WTC11 (cell line): Measurements from ENCODE around the gene PIGX. TPM values are rescaled to one million over a fixed set of nuclear protein-coding genes. Genes with fewer than 3 reads are reported as not detected.

ENCODE experiments used
- ATAC-seq: fragments of 200-7000 bp; cut with Tn5 transposase; 2 replicates; pipeline ENCODE4 v1.10.0; 2021; ENCODE audit warnings: mild to moderate bottlenecking, moderate library complexity
- CTCF ChIA-PET: fragments of 300-600 bp; sonication (Branson Sonifier 250); formaldehyde crosslinking; loops from one replicate; lab custom pipeline; 2021; ENCODE audit warnings: antibody characterized with exemption; lab: Charles Lee
- POLR2A ChIA-PET: fragments of 350-600 bp; sonication (Branson Sonifier 250); formaldehyde crosslinking; loops from one replicate; lab custom pipeline; 2021; ENCODE audit warnings: antibody characterized with exemption; lab: Charles Lee
- DNase-seq: peaks from one replicate; pipeline ENCODE4 v3.0.0; 2021; ENCODE audit warnings: low spot score
- H3K27ac Mint-ChIP-seq: 2 replicates; pipeline ENCODE4 v1.8.0; 2021; ENCODE audit warnings: mixed read lengths
- H3K27me3 Mint-ChIP-seq: 2 replicates; pipeline ENCODE4 v1.8.0; 2021; ENCODE audit warnings: low read depth, mild to moderate bottlenecking, moderate library complexity, mixed read lengths
- H3K36me3 Mint-ChIP-seq: 2 replicates; pipeline ENCODE4 v1.8.0; 2021; ENCODE audit warnings: mixed read lengths
- H3K4me1 Mint-ChIP-seq: 2 replicates; pipeline ENCODE4 v1.8.0; 2022; ENCODE audit warnings: mixed read lengths
- H3K4me3 Mint-ChIP-seq: 2 replicates; pipeline ENCODE4 v1.8.0; 2021; ENCODE audit warnings: mild to moderate bottlenecking, moderate library complexity, mixed read lengths
- H3K9me3 Mint-ChIP-seq: 2 replicates; pipeline ENCODE4 v1.8.0; 2021; ENCODE audit warnings: mixed read lengths
- ARID4B ChIP-seq: sonication (generic); formaldehyde crosslinking; IDR thresholded peaks from 2 replicates; pipeline ENCODE4 v1.8.0; 2023; ENCODE audit warnings: missing genetic modification reagents, mild to moderate bottlenecking, borderline replicate concordance
- IRF1 ChIP-seq: sonication (generic); formaldehyde crosslinking; IDR thresholded peaks from 2 replicates; pipeline ENCODE4 v1.8.0; 2023; ENCODE audit warnings: missing genetic modification reagents
- MAX ChIP-seq: sonication (generic); formaldehyde crosslinking; IDR thresholded peaks from 2 replicates; pipeline ENCODE4 v1.8.0; 2022; ENCODE audit warnings: mild to moderate bottlenecking, missing genetic modification reagents
- MYBL2 ChIP-seq: sonication (generic); formaldehyde crosslinking; IDR thresholded peaks from 2 replicates; pipeline ENCODE4 v1.8.1; 2023; ENCODE audit warnings: mild to moderate bottlenecking, moderate library complexity, missing genetic modification reagents
- SP1 ChIP-seq: sonication (generic); formaldehyde crosslinking; conservative IDR thresholded peaks from 2 replicates; pipeline ENCODE4 v1.8.1; 2022; ENCODE audit warnings: missing genetic modification reagents
- STAT6 ChIP-seq: sonication (generic); formaldehyde crosslinking; conservative IDR thresholded peaks from 2 replicates; pipeline ENCODE4 v1.8.1; 2023; ENCODE audit warnings: mild to moderate bottlenecking, low read depth, missing genetic modification reagents, moderate library complexity
- TP53 ChIP-seq: sonication (generic); formaldehyde crosslinking; IDR thresholded peaks from 2 replicates; pipeline ENCODE4 v1.8.1; 2023; ENCODE audit warnings: mild to moderate bottlenecking, missing genetic modification reagents
- USF1 ChIP-seq: sonication (generic); formaldehyde crosslinking; IDR thresholded peaks from 2 replicates; pipeline ENCODE4 v1.8.0; 2022; ENCODE audit warnings: mild to moderate bottlenecking, missing genetic modification reagents
- ZNF317 ChIP-seq: sonication (generic); formaldehyde crosslinking; IDR thresholded peaks from 2 replicates; pipeline ENCODE4 v1.8.1; 2023; ENCODE audit warnings: low read depth, mild to moderate bottlenecking, moderate library complexity, missing genetic modification reagents, borderline replicate concordance
- total RNA-seq: library from RNA; stranded (reverse); gene quantifications from 3 replicates; pipeline ENCODE4 v1.2.3, GENCODE V29; 2021

The PIGX gene
- total RNA-seq, 1 experiment from 2014 or later: 12.8 TPM

- Mint-ChIP-seq H3K36me3 (no peaks in the 10 kb centered on the region), H3K9me3 (no peaks in the 10 kb centered on the region), H3K27ac (no peak overlapping the region), H3K4me1 (peaks cover 8% of the 10 kb centered on the region), H3K27me3 (no peaks in the 10 kb centered on the region), H3K4me3 (no peak overlapping the region)
- CTCF ChIA-PET: no interaction called here
- ATAC-seq (no peak), DNase-seq (no peak)
- POLR2A ChIA-PET: interaction anchor here (1.1 kb wide), 1 partner anchor 251 kb away, joined by 3 read pairs; the partner anchor contains the start of gene NCBP2
- TF ChIP-seq ARID4B (CRISPR knock-in tag) (no peak), USF1 (CRISPR knock-in tag) (no peak)
Observed at GRCh38 chr3:196691386-196691785, 20.8 kb upstream of the PIGX start.

- CTCF ChIA-PET: interaction anchor here (0.5 kb wide), 1 partner anchor 179 kb away, joined by 3 read pairs; no protein-coding TSS in a partner anchor
- ATAC-seq: no peak
- Mint-ChIP-seq H3K27me3 (no peaks in the 10 kb centered on the region), H3K36me3 (no peaks in the 10 kb centered on the region), H3K4me3 (no peak overlapping the region), H3K4me1 (no peaks in the 10 kb centered on the region), H3K9me3 (no peaks in the 10 kb centered on the region), H3K27ac (no peak overlapping the region)
- POLR2A ChIA-PET: no interaction called here
- no peak for TF ChIP-seq MAX (CRISPR knock-in tag)
- no peak for TF ChIP-seq STAT6 (CRISPR knock-in tag)
- TF ChIP-seq ZNF317 (CRISPR knock-in tag): no peak
- TF ChIP-seq IRF1 (CRISPR knock-in tag): no peak
- no peak for TF ChIP-seq SP1 (CRISPR knock-in tag)
- DNase-seq: no peak
Observed at GRCh38 chr3:196694202-196694638, 18.0 kb upstream of the PIGX start.

GRCh38 chr3:196694941-196695848 is 17.0 kb upstream of the PIGX start:
- H3K27me3 Mint-ChIP-seq: no peaks in the 10 kb centered on the region
- H3K9me3 Mint-ChIP-seq: no peaks in the 10 kb centered on the region
- ATAC-seq (no peak), DNase-seq (no peak)
- ChIA-PET CTCF (interaction anchor here (0.6 to 0.9 kb wide), 2 partner anchors 86 to 122 kb away, joined by 3 read pairs; no protein-coding TSS in a partner anchor), POLR2A (no interaction called here)
- no peak overlapping the region for H3K27ac Mint-ChIP-seq
- no peaks in the 10 kb centered on the region for H3K36me3 Mint-ChIP-seq
- H3K4me1 Mint-ChIP-seq: no peaks in the 10 kb centered on the region
- TF ChIP-seq TP53: no peak
- TF ChIP-seq MAX (CRISPR knock-in tag): no peak
- no peak for TF ChIP-seq ARID4B (CRISPR knock-in tag)
- TF ChIP-seq MYBL2 (CRISPR knock-in tag): no peak
- no peak overlapping the region for H3K4me3 Mint-ChIP-seq
